ENCODE results near the gene VASP. TPM values are rescaled to one million over a fixed set of nuclear protein-coding genes. Genes with fewer than 3 reads are reported as not detected.
A peak's percentile ranks its signal among the peaks of the same experiment; 100 is the strongest.

The VASP gene
- total and polyA plus RNA-seq, 2 of the 13 experiments (the other 11 are each of a cell fraction or from before 2014, with no cell fraction given) = 41.8 to 67.1 TPM

GRCh38 chr19:45496349-45496953, 10.8 kb upstream of the VASP start (continued):
- TF ChIP-seq ASH2L (IDR thresholded peaks at IDR 0.05; ENCODE audit: insufficient read length, low read depth, low read length) = peak; percentile 28
- TF ChIP-seq, protein P1, sequence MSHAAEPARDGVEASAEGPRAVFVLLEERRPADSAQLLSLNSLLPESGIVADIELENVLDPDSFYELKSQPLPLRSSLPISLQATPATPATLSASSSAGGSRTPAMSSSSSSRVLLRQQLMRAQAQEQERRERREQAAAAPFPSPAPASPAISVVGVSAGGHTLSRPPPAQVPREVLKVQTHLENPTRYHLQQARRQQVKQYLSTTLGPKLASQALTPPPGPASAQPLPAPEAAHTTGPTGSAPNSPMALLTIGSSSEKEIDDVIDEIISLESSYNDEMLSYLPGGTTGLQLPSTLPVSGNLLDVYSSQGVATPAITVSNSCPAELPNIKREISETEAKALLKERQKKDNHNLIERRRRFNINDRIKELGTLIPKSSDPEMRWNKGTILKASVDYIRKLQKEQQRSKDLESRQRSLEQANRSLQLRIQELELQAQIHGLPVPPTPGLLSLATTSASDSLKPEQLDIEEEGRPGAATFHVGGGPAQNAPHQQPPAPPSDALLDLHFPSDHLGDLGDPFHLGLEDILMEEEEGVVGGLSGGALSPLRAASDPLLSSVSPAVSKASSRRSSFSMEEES (CRISPR knock-in tag; IDR thresholded peaks at IDR 0.05) = peak; percentile 67; the same call in 1 of the 2 replicates
- TF ChIP-seq HNRNPLL (IDR thresholded peaks at IDR 0.05; ENCODE audit: low read depth, low read length, poor library complexity, severe bottlenecking) = peak; percentile 28
- TF ChIP-seq GABPB1 (CRISPR knock-in tag; IDR thresholded peaks at IDR 0.05) = peak; percentile 69
- TF ChIP-seq HNF4G (IDR thresholded peaks at IDR 0.05; ENCODE audit: borderline replicate concordance, low read depth, low read length) = no peak
- 0 out of 2 replicates have a peak, but pooled peaks have one; percentile 43 for TF ChIP-seq HNF4G (CRISPR knock-in tag; IDR thresholded peaks at IDR 0.05; ENCODE audit: borderline replicate concordance, low read depth)
- TF ChIP-seq FOXO1 (CRISPR knock-in tag; IDR thresholded peaks at IDR 0.05) = peak; percentile 54; the same call in 1 of the 2 replicates
- no peak for TF ChIP-seq TBX3 (IDR thresholded peaks at IDR 0.05; ENCODE audit: borderline replicate concordance)
- peak; percentile 73 for TF ChIP-seq RARA (CRISPR knock-in tag; IDR thresholded peaks at IDR 0.05)
- TF ChIP-seq, protein P2, sequence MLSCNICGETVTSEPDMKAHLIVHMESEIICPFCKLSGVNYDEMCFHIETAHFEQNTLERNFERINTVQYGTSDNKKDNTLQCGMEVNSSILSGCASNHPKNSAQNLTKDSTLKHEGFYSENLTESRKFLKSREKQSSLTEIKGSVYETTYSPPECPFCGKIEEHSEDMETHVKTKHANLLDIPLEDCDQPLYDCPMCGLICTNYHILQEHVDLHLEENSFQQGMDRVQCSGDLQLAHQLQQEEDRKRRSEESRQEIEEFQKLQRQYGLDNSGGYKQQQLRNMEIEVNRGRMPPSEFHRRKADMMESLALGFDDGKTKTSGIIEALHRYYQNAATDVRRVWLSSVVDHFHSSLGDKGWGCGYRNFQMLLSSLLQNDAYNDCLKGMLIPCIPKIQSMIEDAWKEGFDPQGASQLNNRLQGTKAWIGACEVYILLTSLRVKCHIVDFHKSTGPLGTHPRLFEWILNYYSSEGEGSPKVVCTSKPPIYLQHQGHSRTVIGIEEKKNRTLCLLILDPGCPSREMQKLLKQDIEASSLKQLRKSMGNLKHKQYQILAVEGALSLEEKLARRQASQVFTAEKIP (CRISPR knock-in tag; IDR thresholded peaks at IDR 0.05; ENCODE audit: borderline replicate concordance) = no peak
- peak; percentile 67 for TF ChIP-seq TBX2 (CRISPR knock-in tag; IDR thresholded peaks at IDR 0.05; ENCODE audit: borderline replicate concordance)
- peak; percentile 60; the same call in 1 of the 2 replicates for TF ChIP-seq ZNF709 (CRISPR knock-in tag; IDR thresholded peaks at IDR 0.05)
- TF ChIP-seq ZKSCAN1 (IDR thresholded peaks at IDR 0.05; ENCODE audit: low read length) = no peak
- 0 out of 2 replicates have a peak, but pooled peaks have one; percentile 66 for TF ChIP-seq ZNF720 (CRISPR knock-in tag; IDR thresholded peaks at IDR 0.05)
- no peak for TF ChIP-seq TRIM22 (IDR thresholded peaks at IDR 0.05)
- 0 out of 2 replicates have a peak, but pooled peaks have one; percentile 25 for TF ChIP-seq ESRRA (CRISPR knock-in tag; IDR thresholded peaks at IDR 0.05; ENCODE audit: low read depth)
- peak; percentile 61; the same call in 1 of the 2 replicates for TF ChIP-seq IRF2 (CRISPR knock-in tag; IDR thresholded peaks at IDR 0.05)
- TF ChIP-seq MIXL1 (CRISPR knock-in tag; IDR thresholded peaks at IDR 0.05) = no peak
- peak; percentile 74 for TF ChIP-seq ZNF607 (CRISPR knock-in tag; IDR thresholded peaks at IDR 0.05; ENCODE audit: borderline replicate concordance)
- no peak for TF ChIP-seq SETDB1 (CRISPR knock-in tag; IDR thresholded peaks at IDR 0.05; ENCODE audit: borderline replicate concordance)
- TF ChIP-seq NFIC (IDR thresholded peaks at IDR 0.05; ENCODE audit: low read length) = no peak
- TF ChIP-seq, protein P3, sequence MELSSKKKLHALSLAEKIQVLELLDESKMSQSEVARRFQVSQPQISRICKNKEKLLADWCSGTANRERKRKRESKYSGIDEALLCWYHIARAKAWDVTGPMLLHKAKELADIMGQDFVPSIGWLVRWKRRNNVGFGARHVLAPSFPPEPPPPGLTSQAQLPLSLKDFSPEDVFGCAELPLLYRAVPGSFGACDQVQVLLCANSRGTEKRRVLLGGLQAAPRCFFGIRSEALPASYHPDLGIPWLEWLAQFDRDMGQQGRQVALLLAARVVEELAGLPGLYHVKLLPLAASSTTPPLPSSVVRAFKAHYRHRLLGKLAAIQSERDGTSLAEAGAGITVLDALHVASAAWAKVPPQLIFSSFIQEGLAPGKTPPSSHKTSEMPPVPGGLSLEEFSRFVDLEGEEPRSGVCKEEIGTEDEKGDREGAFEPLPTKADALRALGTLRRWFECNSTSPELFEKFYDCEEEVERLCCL (CRISPR knock-in tag; IDR thresholded peaks at IDR 0.05; ENCODE audit: borderline replicate concordance) = 0 out of 2 replicates have a peak, but pooled peaks have one; percentile 35
- peak; percentile 93; the same call in 1 of the 2 replicates for TF ChIP-seq ZNF235 (CRISPR knock-in tag; IDR thresholded peaks at IDR 0.05; ENCODE audit: borderline replicate concordance)
- peak; percentile 41; the same call in 1 of the 2 replicates for TF ChIP-seq GATAD1 (CRISPR knock-in tag; IDR thresholded peaks at IDR 0.05)
- TF ChIP-seq ZNF678 (CRISPR knock-in tag; IDR thresholded peaks at IDR 0.05) = peak; percentile 87; the same call in 1 of the 2 replicates
- TF ChIP-seq ZNF33B (CRISPR knock-in tag; IDR thresholded peaks at IDR 0.05) = no peak
